Right lobe of liver (tissue), 6 donors: Measurements from ENCODE around the gene MESP2. TPM values are rescaled to one million over a fixed set of nuclear protein-coding genes. Genes with fewer than 3 reads are reported as not detected.

Source experiments
- ATAC-seq, 4 donors: fragments of 200-7000 bp; cut with Tn5 transposase; one replicate each; pipeline ENCODE4 v1.9.1; 2020; ENCODE audit warnings: mild to moderate bottlenecking in 4 of 4, moderate library complexity in 4 of 4
- DNase-seq, 3 donors: peaks; one replicate each; pipeline ENCODE4 v3.0.0-alpha.2; 2020
- H3K27ac ChIP-seq, 3 donors: fragments of 200-600 bp; one replicate each; pipeline ENCODE4 v1.8.0; 2022
- H3K27me3 ChIP-seq, 2 donors: fragments of 200-600 bp; one replicate each; pipeline ENCODE4 v1.8.0; 2022
- H3K36me3 ChIP-seq, 4 donors: fragments of 200-600 bp; sonication (generic) in 1 of 4; one replicate each; pipeline versions ENCODE4 v1.5.1 to v1.8.0; 2017 to 2022; ENCODE audit warnings: control low read depth in 1 of 4
- H3K4me1 ChIP-seq, 4 donors: fragments of 200-600 bp; sonication (generic) in 1 of 4; one replicate each; pipeline versions ENCODE4 v1.5.1 to v1.8.0; 2017 to 2022; ENCODE audit warnings: control low read depth in 1 of 4
- H3K4me3 ChIP-seq, 3 donors: fragments of 200-600 bp; one replicate each; pipeline ENCODE4 v1.8.0; 2022
- H3K9me3 ChIP-seq, 4 donors: fragments of 200-600 bp; sonication (generic) in 1 of 4; one replicate each; pipeline versions ENCODE4 v1.5.1 to v1.8.0; 2017 to 2022; ENCODE audit warnings: control low read depth in 1 of 4
- POLR2A ChIP-seq: fragments of 450-650 bp; IDR thresholded peaks from one replicate; pipeline ENCODE4 v1.6.1; 2017; ENCODE audit warnings: antibody characterized with exemption, mild to moderate bottlenecking
- WGBS: methylation state at CpG from one replicate; pipeline ENCODE4 v1.1.6; 2018; ENCODE audit warnings: low coverage, low lambda C conversion rate; ENCODE audit not compliant: insufficient coverage; ENCODE audit errors: missing lambda C conversion rate; 5-methylcytosine and 5-hydroxymethylcytosine counted together
- intact Hi-C, 2 donors: fragments of 100-400 bp; cut with DNase I; formaldehyde crosslinking; loops; one replicate each; pipeline versions ENCODE4 v1.11.2 to v1.14.1; 2022
- total RNA-seq, 6 experiments: library from RNA; depleted of rRNA in 2 of 6; stranded (reverse); fragments of >200 nt in 2 of 6; fragmentation: NEBNext Ultra II Directional in 3 of 6; extraction: Animal tissue kit (Norgen Biotek cat#: 25700) in 3 of 6; gene quantifications; one replicate each; pipeline versions ENCODE4 v1.1.0 to v1.2.4, GENCODE V29; 2016 to 2023
- TF ChIP-seq, protein P1 (sequence below), 4 donors: fragments of 200-600 bp in 3 of 4; fragments of 450-650 bp in 1 of 4; IDR thresholded peaks; one replicate each; pipeline versions ENCODE4 v1.5.1 to v1.8.0; 2016 to 2022; ENCODE audit warnings: antibody characterized with exemption in 4 of 4, mild to moderate bottlenecking in 2 of 4
- donor health status: DM: no; HTN: yes; CAD: no.
- donor health status: DM: no; HTN: no; CAD: no.
- donor health status: DM: no; HTN: no; CAD: no.
- donor health status: DM: no; HTN: yes; CAD: no.
- donor health status: DM: no; HTN: yes; CAD: no.

The MESP2 gene
- total RNA-seq, 6 experiments from 2014 or later, result 0.12 TPM; not detected in 5

DNA sequence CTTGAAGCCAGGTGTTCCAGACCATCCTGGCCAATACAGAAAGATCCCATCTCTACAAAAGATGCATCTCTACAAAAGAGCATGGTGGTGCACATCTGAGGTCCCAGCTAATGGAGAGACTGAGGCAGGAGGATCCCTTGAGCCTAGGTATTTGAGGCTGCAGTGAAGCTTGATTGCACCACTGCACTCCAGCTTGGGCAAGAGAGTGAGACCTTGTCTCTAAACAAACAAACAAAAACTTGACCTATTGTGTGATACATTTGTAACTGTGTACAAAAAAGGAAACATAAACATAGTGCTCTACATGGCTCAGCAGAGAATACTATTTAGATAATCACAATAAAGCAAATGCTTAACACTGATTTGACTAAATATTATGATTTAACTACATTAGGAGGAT, 19.9 kb downstream of the MESP2 start:
- peaks cover 0 to 17% (median 5%) of the 10 kb centered on the region in 4 donors for H3K4me1 ChIP-seq
- no peaks in the 10 kb centered on the region for H3K27me3 ChIP-seq
- H3K27ac ChIP-seq, result no peak overlapping the region
- no peak overlapping the region for H3K4me3 ChIP-seq
- H3K36me3 ChIP-seq, result peaks cover 4 to 81% (median 43%) of the 10 kb centered on the region in 4 donors
- ATAC-seq, result peak in 1 of 4 donors; percentile 42
- DNase-seq, result no peak
- TF ChIP-seq, protein P1, sequence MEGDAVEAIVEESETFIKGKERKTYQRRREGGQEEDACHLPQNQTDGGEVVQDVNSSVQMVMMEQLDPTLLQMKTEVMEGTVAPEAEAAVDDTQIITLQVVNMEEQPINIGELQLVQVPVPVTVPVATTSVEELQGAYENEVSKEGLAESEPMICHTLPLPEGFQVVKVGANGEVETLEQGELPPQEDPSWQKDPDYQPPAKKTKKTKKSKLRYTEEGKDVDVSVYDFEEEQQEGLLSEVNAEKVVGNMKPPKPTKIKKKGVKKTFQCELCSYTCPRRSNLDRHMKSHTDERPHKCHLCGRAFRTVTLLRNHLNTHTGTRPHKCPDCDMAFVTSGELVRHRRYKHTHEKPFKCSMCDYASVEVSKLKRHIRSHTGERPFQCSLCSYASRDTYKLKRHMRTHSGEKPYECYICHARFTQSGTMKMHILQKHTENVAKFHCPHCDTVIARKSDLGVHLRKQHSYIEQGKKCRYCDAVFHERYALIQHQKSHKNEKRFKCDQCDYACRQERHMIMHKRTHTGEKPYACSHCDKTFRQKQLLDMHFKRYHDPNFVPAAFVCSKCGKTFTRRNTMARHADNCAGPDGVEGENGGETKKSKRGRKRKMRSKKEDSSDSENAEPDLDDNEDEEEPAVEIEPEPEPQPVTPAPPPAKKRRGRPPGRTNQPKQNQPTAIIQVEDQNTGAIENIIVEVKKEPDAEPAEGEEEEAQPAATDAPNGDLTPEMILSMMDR (IDR thresholded peaks at IDR 0.05), result no peak
- TF ChIP-seq POLR2A, result no peak
- H3K9me3 ChIP-seq, result no peaks in the 10 kb centered on the region
- intact Hi-C loops, result no loop called here

DNA sequence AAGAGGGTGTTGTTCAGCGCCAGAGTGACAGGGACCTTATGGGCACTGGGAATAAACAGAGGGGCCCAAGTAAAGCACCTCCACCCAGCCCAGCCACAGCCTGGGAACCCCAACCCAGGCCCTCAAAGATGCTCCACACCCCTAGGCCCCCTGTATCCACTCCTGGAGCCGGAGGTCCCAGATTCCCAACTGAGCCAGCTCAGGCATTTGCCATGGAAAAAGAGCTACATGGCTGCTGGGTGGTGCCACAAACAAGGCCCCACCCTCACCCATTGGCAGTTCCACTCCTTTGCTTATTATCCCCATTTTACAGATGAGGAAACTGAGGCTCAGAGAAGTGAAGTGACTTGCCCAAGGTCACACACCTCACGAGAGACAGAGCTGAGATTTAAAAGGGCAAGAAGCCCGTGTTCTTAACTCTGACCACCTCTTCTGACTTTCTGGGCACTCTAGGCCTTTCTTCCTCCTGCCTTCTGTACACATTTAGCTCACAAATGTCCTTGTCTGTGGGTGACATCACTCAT, 21.6 kb downstream of the MESP2 start:
- H3K9me3 ChIP-seq, result no peaks in the 10 kb centered on the region
- H3K36me3 ChIP-seq, result peaks cover 3 to 78% (median 45%) of the 10 kb centered on the region in 4 donors
- DNase-seq (no peak), ATAC-seq (no peak)
- H3K4me1 ChIP-seq, result peaks cover 0 to 19% (median 5%) of the 10 kb centered on the region in 4 donors
- WGBS, result 88% methylated on average over 3 of the region's 4 CpGs
- no peaks in the 10 kb centered on the region for H3K27me3 ChIP-seq
- no peak overlapping the region for H3K27ac ChIP-seq
- TF ChIP-seq POLR2A, result no peak
- TF ChIP-seq, protein P1 (IDR thresholded peaks at IDR 0.05), result no peak
- no peak overlapping the region for H3K4me3 ChIP-seq
- intact Hi-C loops, result no loop called here

DNA sequence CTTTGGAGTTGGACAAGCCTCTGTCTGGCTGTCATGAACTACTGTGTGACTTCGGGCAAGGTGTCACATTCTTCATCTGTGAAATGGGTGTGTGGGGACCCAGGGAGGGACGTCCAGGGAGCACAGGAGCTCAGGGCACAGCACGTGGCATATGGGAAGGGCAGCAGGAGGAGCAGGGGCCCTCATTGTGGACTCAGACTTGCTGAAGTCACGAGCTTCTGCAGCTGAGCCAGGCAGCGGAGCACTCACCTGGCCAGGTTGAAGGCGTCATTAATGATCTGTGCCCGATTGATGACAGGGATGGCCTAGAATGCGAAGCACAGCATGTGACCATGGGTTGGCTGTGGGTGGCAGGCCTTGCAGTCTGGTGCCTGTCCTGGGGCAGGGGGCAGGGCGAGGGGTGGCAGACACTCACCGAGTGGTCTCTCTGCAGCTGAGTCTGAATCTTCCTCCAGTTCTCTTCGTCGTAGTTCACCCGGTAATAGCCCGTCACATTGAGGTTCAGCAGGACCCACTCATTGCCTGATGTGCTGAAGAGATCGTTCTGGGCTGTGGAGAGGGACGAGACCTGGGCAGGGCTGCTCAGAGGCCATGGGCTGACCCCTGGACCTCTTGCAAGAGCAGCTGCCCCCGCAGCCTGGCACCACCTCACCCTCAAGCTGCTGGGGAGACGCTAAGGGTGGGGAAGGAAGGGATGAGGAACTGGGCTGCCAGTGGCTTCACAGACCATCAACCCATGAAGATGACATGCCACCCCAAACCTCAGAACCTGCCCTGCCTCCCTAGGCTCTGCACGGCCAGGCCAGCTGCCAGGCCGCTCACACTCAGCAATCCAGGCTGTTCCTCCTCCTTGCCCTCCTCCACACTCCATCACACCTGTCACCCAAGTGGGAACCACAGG, 23.1 kb downstream of the MESP2 start:
- Histone ChIP-seq H3K36me3 (peaks cover 0 to 77% (median 42%) of the 10 kb centered on the region in 4 donors), H3K27ac (no peak overlapping the region), H3K9me3 (no peaks in the 10 kb centered on the region), H3K27me3 (no peaks in the 10 kb centered on the region), H3K4me3 (no peak overlapping the region), H3K4me1 (peaks cover 0 to 33% (median 9%) of the 10 kb centered on the region in 4 donors)
- TF ChIP-seq, protein P1 (IDR thresholded peaks at IDR 0.05), result no peak
- no peak for TF ChIP-seq POLR2A
- intact Hi-C loops, result no loop called here
- DNase-seq (no peak), ATAC-seq (no peak)
- 84% methylated on average over 7 of the region's 20 CpGs for WGBS

DNA sequence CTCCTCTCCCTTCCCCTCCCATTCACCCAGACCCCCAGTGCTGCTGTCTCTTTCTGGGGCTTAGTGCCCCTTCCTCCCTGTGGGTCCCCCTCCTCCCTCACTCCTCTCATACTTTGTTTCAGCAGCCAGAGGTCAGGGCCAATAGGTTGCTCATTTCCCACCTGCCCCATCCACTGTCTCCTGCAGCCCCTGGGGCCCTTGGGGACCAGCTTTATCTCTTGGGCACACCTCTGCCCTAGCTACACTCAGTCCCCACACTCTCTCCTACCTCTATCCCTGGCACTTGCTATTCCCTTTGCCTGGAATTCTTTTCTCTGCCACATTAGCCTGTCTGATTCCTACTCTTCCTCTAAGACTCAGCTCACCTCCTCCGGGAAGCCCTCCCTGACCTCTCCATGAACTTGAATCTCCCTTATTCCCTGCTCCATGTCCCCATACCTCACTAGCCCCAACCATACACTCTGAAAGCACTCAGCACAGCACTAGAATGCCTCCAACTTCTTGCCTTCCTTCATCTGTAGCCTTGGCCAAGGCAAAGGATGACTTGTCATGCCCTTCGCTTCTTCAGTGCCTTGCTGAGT, 23.9 kb downstream of the MESP2 start:
- no peak overlapping the region for H3K4me3 ChIP-seq
- TF ChIP-seq, protein P1 (IDR thresholded peaks at IDR 0.05), result no peak
- no peak for TF ChIP-seq POLR2A
- DNase-seq (no peak), ATAC-seq (no peak)
- no peak overlapping the region for H3K27ac ChIP-seq
- peaks cover 0 to 77% (median 42%) of the 10 kb centered on the region in 4 donors for H3K36me3 ChIP-seq
- H3K4me1 ChIP-seq, result peaks cover 0 to 34% (median 8%) of the 10 kb centered on the region in 4 donors
- WGBS, result 88% methylated on average over 2 of the region's 2 CpGs
- no peaks in the 10 kb centered on the region for H3K9me3 ChIP-seq
- intact Hi-C loops, result no loop called here
- no peaks in the 10 kb centered on the region for H3K27me3 ChIP-seq
